Esophagus muscularis mucosa (tissue), 4 donors: ENCODE results near the gene F5. TPM values are rescaled to one million over a fixed set of nuclear protein-coding genes. Genes with fewer than 3 reads are reported as not detected.

Source experiments
- DNase-seq: peaks from one replicate; pipeline ENCODE4 v3.0.0-alpha.2; 2017; ENCODE audit errors: extremely low spot score
- H3K27ac ChIP-seq, 4 donors: fragments of 200-600 bp; sonication (generic); replicated peaks in 1 of 4; 1 replicate in 3 of 4; 2 replicates in 1 of 4; pipeline ENCODE4 v1.5.1; 2016 to 2019; ENCODE audit warnings: mild to moderate bottlenecking in 1 of 4
- H3K27me3 ChIP-seq, 4 donors: fragments of 200-600 bp; sonication (generic); one replicate each; pipeline versions ENCODE4 v1.5.1 to v1.6.0; 2016 to 2019
- H3K36me3 ChIP-seq, 4 donors: fragments of 200-600 bp; sonication (generic); one replicate each; pipeline ENCODE4 v1.5.1; 2016 to 2019
- H3K4me1 ChIP-seq, 4 donors: fragments of 200-600 bp; sonication (generic); one replicate each; pipeline ENCODE4 v1.5.1; 2016 to 2019
- H3K4me3 ChIP-seq, 4 donors: fragments of 200-600 bp; sonication (generic); 1 replicate in 2 of 4; 2 replicates in 2 of 4; pipeline ENCODE4 v1.5.1; 2016 to 2019; ENCODE audit warnings: mild to moderate bottlenecking in 4 of 4, moderate library complexity in 1 of 4
- H3K9me3 ChIP-seq, 4 donors: fragments of 200-600 bp; sonication (generic); 1 replicate in 3 of 4; 2 replicates in 1 of 4; pipeline ENCODE4 v1.5.1; 2016 to 2019
- EP300 ChIP-seq: sonication (generic); formaldehyde crosslinking; IDR thresholded peaks from one replicate; pipeline ENCODE4 v1.6.1; 2017; ENCODE audit warnings: antibody characterized with exemption
- POLR2A ChIP-seq: fragments of 450-650 bp; IDR thresholded peaks from one replicate; pipeline ENCODE4 v1.6.1; 2017; ENCODE audit warnings: antibody characterized with exemption, moderate library complexity, mild to moderate bottlenecking, low read depth
- POLR2AphosphoS5 ChIP-seq, 2 donors: sonication (generic); formaldehyde crosslinking; IDR thresholded peaks; one replicate each; pipeline ENCODE4 v1.6.1; 2017; ENCODE audit warnings: antibody characterized with exemption in 2 of 2
- WGBS: methylation state at CpG from one replicate; pipeline ENCODE4 v1.1.5; 2018; 5-methylcytosine and 5-hydroxymethylcytosine counted together
- intact Hi-C: fragments of 100-400 bp; cut with DNase I; formaldehyde crosslinking; loops from one replicate; pipeline ENCODE4 v1.15.1; 2023
- total RNA-seq, 4 donors: library from RNA; depleted of rRNA; stranded (reverse); fragments of >200 nt; gene quantifications; one replicate each; pipeline versions ENCODE4 v1.1.0 to v1.2.1, GENCODE V29; 2016
- TF ChIP-seq, protein P1 (sequence below), 3 experiments: fragments of 200-600 bp in 2 of 3; fragments of 450-650 bp in 1 of 3; sonication (generic) in 2 of 3; IDR thresholded peaks; one replicate each; pipeline ENCODE4 v1.5.1; 2017 to 2019; ENCODE audit warnings: antibody characterized with exemption in 3 of 3, mild to moderate bottlenecking in 2 of 3, moderate library complexity in 1 of 3

F5 gene
- total RNA-seq, 4 donors from 2014 or later = 0.13 to 1.2 (median 0.34) TPM; not detected in 1

DNA sequence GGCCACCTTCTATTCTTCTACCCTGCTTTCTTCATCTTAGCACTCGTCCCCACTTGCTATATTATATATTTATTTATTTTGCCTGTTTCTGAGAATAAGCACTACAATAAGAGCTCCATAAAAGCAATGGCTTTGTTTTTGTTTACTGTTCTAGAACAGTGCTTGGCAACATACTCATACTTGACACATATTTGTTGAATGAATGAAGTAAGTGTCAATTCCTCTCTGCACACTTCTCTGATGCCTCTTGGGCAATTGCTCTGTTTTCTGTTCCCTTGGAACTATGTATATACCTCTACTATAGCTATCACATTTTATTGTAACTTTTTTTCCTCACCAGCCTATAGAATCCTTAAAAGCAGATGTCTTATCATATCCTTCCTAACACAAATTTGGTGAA lies 93.0 kb downstream of the F5 start:
- H3K4me3 ChIP-seq = no peak overlapping the region
- TF ChIP-seq EP300 = no peak
- TF ChIP-seq POLR2AphosphoS5 (IDR thresholded peaks at IDR 0.05) = no peak
- TF ChIP-seq, protein P1, sequence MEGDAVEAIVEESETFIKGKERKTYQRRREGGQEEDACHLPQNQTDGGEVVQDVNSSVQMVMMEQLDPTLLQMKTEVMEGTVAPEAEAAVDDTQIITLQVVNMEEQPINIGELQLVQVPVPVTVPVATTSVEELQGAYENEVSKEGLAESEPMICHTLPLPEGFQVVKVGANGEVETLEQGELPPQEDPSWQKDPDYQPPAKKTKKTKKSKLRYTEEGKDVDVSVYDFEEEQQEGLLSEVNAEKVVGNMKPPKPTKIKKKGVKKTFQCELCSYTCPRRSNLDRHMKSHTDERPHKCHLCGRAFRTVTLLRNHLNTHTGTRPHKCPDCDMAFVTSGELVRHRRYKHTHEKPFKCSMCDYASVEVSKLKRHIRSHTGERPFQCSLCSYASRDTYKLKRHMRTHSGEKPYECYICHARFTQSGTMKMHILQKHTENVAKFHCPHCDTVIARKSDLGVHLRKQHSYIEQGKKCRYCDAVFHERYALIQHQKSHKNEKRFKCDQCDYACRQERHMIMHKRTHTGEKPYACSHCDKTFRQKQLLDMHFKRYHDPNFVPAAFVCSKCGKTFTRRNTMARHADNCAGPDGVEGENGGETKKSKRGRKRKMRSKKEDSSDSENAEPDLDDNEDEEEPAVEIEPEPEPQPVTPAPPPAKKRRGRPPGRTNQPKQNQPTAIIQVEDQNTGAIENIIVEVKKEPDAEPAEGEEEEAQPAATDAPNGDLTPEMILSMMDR (IDR thresholded peaks at IDR 0.05) = no peak
- TF ChIP-seq POLR2A = no peak
- DNase-seq = no peak
- H3K4me1 ChIP-seq = peaks cover 0 to 1% (median 0%) of the 10 kb centered on the region in 4 donors
- H3K27ac ChIP-seq = no peak overlapping the region
- H3K36me3 ChIP-seq = no peaks in the 10 kb centered on the region
- no peaks in the 10 kb centered on the region for H3K27me3 ChIP-seq
- WGBS = 93% methylated on average over 1 of the region's 1 CpG
- H3K9me3 ChIP-seq = no peaks in the 10 kb centered on the region
- intact Hi-C loops = no loop called here

DNA sequence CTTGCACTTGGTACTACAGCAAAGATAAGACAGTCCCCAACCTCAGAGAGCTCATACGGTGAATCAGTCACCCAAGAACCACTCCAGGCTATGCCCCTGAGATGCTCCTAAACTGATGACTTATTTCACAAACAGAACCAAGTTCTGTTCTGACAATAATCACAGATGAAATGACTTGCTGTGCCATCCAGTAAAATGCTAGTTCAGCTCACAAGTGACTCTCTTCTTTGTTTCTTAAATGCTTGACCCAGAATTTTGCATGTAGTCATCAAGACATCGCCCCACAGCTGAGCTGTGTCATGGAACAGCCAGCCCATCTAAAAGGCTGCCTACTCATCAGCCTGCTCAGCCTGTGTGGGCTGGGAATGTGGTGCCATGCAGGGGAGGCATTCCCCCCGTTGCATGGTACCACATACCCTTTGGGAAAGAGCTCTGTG lies 94.4 kb downstream of the F5 start:
- Histone ChIP-seq H3K4me3 (no peak overlapping the region), H3K4me1 (peaks cover 5 to 15% (median 10%) of the 10 kb centered on the region in 4 donors), H3K27ac (no peak overlapping the region), H3K9me3 (no peaks in the 10 kb centered on the region), H3K27me3 (no peaks in the 10 kb centered on the region), H3K36me3 (no peaks in the 10 kb centered on the region)
- intact Hi-C loops = no loop called here
- no peak for DNase-seq
- TF ChIP-seq EP300 = no peak
- no peak for TF ChIP-seq POLR2A
- no peak for TF ChIP-seq POLR2AphosphoS5 (IDR thresholded peaks at IDR 0.05)
- TF ChIP-seq, protein P1 (IDR thresholded peaks at IDR 0.05) = no peak
- 77% methylated on average over 3 of the region's 3 CpGs for WGBS

DNA sequence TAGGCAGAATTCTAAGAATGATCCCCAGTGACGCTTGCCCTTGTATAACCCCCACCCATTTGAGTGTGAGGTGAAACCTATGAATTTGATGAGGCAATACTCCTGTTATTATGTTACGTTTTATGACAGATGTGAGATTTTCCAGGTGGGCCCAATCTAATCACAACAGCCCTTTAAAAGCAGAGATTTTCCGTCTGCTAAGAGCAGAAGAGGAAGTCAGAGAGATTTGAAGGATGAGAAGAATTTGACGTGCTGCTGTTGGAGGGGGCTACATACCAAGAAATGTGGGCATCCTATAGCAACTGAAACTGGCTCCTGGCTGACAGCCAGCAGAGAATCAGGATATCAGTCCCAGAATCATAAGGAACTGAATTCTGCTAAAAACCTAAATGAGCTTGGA lies 98.1 kb downstream of the F5 start:
- Histone ChIP-seq H3K27me3 (no peaks in the 10 kb centered on the region), H3K27ac (peak overlapping the region in 1 of 4 donors; percentile 99), H3K4me3 (no peak overlapping the region), H3K36me3 (no peaks in the 10 kb centered on the region), H3K9me3 (no peaks in the 10 kb centered on the region), H3K4me1 (peaks cover 9 to 41% (median 36%) of the 10 kb centered on the region in 4 donors)
- WGBS = 76% methylated on average over 4 of the region's 4 CpGs
- no peak for DNase-seq
- TF ChIP-seq POLR2A (no peak), POLR2AphosphoS5 (IDR thresholded peaks at IDR 0.05) (no peak), EP300 (no peak)
- TF ChIP-seq, protein P1 (IDR thresholded peaks at IDR 0.05) = no peak
- intact Hi-C loops = loop anchor here (10.0 kb wide), 1 partner anchor 383 kb away; the partner anchor contains the start of gene ATP1B1

DNA sequence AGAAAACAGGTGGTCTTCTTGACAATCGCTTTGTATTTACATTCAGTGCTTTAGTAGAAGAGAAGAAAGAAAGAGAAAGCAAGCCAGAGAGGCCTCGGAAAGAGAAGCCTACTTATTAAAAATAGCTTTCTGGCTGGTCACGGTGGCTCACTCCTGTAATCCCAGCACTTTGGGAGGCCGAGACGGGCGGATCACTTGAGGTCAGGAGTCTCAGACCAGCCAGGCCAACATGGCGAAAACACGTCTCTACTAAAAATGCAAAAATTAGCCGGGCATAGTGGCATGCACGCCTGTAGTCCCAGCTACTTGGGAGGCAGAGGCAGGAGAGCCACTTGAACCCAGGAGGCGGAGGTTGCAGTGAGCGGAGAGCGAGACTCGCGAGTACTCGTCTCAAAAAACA lies 98.7 kb downstream of the F5 start:
- no peak for TF ChIP-seq POLR2A
- no peak for TF ChIP-seq POLR2AphosphoS5 (IDR thresholded peaks at IDR 0.05)
- TF ChIP-seq, protein P1 (IDR thresholded peaks at IDR 0.05) = no peak
- no peak for TF ChIP-seq EP300
- no peak for DNase-seq
- no peak overlapping the region for H3K4me3 ChIP-seq
- intact Hi-C loops = loop anchor here (10.0 kb wide), 1 partner anchor 383 kb away; the partner anchor contains the start of gene ATP1B1
- H3K27me3 ChIP-seq = no peaks in the 10 kb centered on the region
- H3K9me3 ChIP-seq = no peaks in the 10 kb centered on the region
- H3K27ac ChIP-seq = peak overlapping the region; percentile 96 to 99 (median 98)
- peaks cover 9 to 47% (median 42%) of the 10 kb centered on the region in 4 donors for H3K4me1 ChIP-seq
- 89% methylated on average over 16 of the region's 16 CpGs for WGBS
- H3K36me3 ChIP-seq = no peaks in the 10 kb centered on the region

DNA sequence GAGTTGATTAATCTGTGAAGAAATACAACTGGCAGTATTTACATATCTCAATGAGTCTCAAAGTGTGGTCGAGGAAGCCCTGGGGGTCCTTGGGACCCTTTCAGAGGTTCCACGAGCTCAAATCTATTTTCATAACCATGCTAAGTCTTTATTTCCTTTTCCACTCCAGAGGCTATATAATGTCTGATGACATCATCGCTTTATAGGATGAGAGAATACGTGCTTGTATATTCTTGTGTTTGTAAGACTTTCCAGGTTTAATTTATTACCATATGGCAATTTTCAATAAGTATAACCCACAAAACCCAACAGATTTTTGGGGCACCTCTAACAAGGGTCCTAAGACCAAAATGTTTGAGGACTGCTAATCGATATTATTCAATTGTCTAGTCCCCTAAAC lies 99.1 kb downstream of the F5 start:
- peak overlapping the region; percentile 96 to 99 (median 98) for H3K27ac ChIP-seq
- H3K27me3 ChIP-seq = no peaks in the 10 kb centered on the region
- no peaks in the 10 kb centered on the region for H3K36me3 ChIP-seq
- DNase-seq = no peak
- H3K4me1 ChIP-seq = peaks cover 9 to 51% (median 47%) of the 10 kb centered on the region in 4 donors
- H3K9me3 ChIP-seq = no peaks in the 10 kb centered on the region
- peak overlapping the region in 3 of 4 donors; percentile 79 to 85 (median 81) for H3K4me3 ChIP-seq
- 77% methylated on average over 5 of the region's 5 CpGs for WGBS
- intact Hi-C loops = loop anchor here (10.0 kb wide), 1 partner anchor 382 kb away; the partner anchor contains the start of gene ATP1B1
- TF ChIP-seq POLR2AphosphoS5 (IDR thresholded peaks at IDR 0.05) = no peak
- TF ChIP-seq, protein P1 (IDR thresholded peaks at IDR 0.05) = no peak
- no peak for TF ChIP-seq EP300
- no peak for TF ChIP-seq POLR2A
